GM23338 (cell line): Measurements from ENCODE around the gene LDLRAD3.

Experiments
- CREB1 ChIP-seq: fragments of 250-450 bp; sonication (Bioruptor Pico); IDR thresholded peaks from 2 replicates; pipeline ENCODE4 v1.5.0; 2020; ENCODE audit warnings: low read depth, mild to moderate bottlenecking, moderate library complexity
- CTCF ChIP-seq, 2 experiments: fragments of 200-600 bp in 1 of 2; sonication (generic) in 1 of 2; conservative IDR thresholded peaks; 2 replicates each; pipeline versions ENCODE4 v1.5.1 to v1.6.1; 2016 to 2017; ENCODE audit warnings: antibody characterized with exemption in 2 of 2, low read depth in 2 of 2, mild to moderate bottlenecking in 2 of 2, moderate library complexity in 1 of 2
- EZH2 ChIP-seq: fragments of 200-600 bp; sonication (generic); IDR thresholded peaks from one replicate; pipeline ENCODE4 v1.8.0; 2017; ENCODE audit warnings: antibody characterized with exemption, mild to moderate bottlenecking, low read depth; ENCODE audit not compliant: unreplicated experiment

GRCh38 chr11:36022882-36023281, 79.0 kb downstream of the LDLRAD3 start:
- TF ChIP-seq CTCF (conservative IDR thresholded peaks at IDR 0.05; ENCODE audit: low read depth in 2 of 2) = no peak
- no peak for TF ChIP-seq CREB1
- no peak for TF ChIP-seq EZH2
